A673 (cell line): ENCODE results near the gene SPSB4. TPM values are rescaled to one million over a fixed set of nuclear protein-coding genes. Genes with fewer than 3 reads are reported as not detected.
"Not testable (repeated sequence)": the region's sequence is repeated elsewhere in the genome, so short reads cannot be mapped to it uniquely, and the experiment has no call there.

Source experiments
- BruUV-seq: library from RNA; stranded (reverse); fragments of 400-500 nt; replicated peaks from 2 replicates; lab custom pipeline; 2021; lab: Mats Ljungman, UMichigan
- CTCF ChIA-PET: fragments of 300-600 bp; sonication (Branson Sonifier 250); formaldehyde crosslinking; loops from one replicate; lab custom pipeline; 2022; ENCODE audit warnings: antibody characterized with exemption; lab: Charles Lee
- POLR2A ChIA-PET: fragments of 300-600 bp; sonication (Branson Sonifier 250); formaldehyde crosslinking; loops from one replicate; lab custom pipeline; 2022; ENCODE audit warnings: antibody characterized with exemption; ENCODE audit not compliant: low non-redundant PET; lab: Charles Lee
- DNase-seq: peaks from one replicate; pipeline ENCODE4 v3.0.0-alpha.2; 2015; ENCODE audit warnings: low spot score
- H3K27ac ChIP-seq: fragments of 200-600 bp; sonication (generic); 2 replicates; pipeline ENCODE4 v1.5.1; 2016; ENCODE audit warnings: mixed run types, low read depth, mild to moderate bottlenecking, mixed read lengths, antibody characterized with exemption, low read length; ENCODE audit not compliant: poor library complexity, severe bottlenecking
- H3K27me3 ChIP-seq: fragments of 200-600 bp; sonication (generic); replicated peaks from 2 replicates; pipeline ENCODE4 v1.6.1; 2017; ENCODE audit warnings: mixed run types, low read depth, mild to moderate bottlenecking, mixed read lengths, antibody characterized with exemption, low read length; ENCODE audit not compliant: insufficient read depth, poor library complexity
- H3K36me3 ChIP-seq: fragments of 200-600 bp; sonication (generic); 2 replicates; pipeline ENCODE4 v1.6.1; 2016; ENCODE audit warnings: mixed run types, mild to moderate bottlenecking, mixed read lengths, antibody characterized with exemption, low read length; ENCODE audit not compliant: insufficient read depth, poor library complexity, severe bottlenecking
- H3K4me1 ChIP-seq: fragments of 200-600 bp; sonication (generic); 2 replicates; pipeline ENCODE4 v1.6.1; 2017; ENCODE audit warnings: mixed run types, mild to moderate bottlenecking, mixed read lengths, antibody characterized with exemption, low read length; ENCODE audit not compliant: insufficient read depth, poor library complexity, severe bottlenecking
- H3K4me3 ChIP-seq: fragments of 200-600 bp; sonication (generic); 2 replicates; pipeline ENCODE4 v1.5.1; 2016; ENCODE audit warnings: low read depth, mixed run types, mild to moderate bottlenecking, mixed read lengths, low read length; ENCODE audit not compliant: poor library complexity, severe bottlenecking
- H3K9me3 ChIP-seq: fragments of 200-600 bp; sonication (generic); 2 replicates; pipeline ENCODE4 v1.6.1; 2016; ENCODE audit warnings: mixed run types, low read depth, mild to moderate bottlenecking, mixed read lengths, antibody characterized with exemption, low read length; ENCODE audit not compliant: poor library complexity, severe bottlenecking
- EZH2 ChIP-seq: fragments of 200-600 bp; sonication (generic); IDR thresholded peaks from 2 replicates; pipeline ENCODE4 v1.6.1; 2017; ENCODE audit warnings: borderline replicate concordance, low read depth, mild to moderate bottlenecking, mixed read lengths, antibody characterized with exemption, low read length; ENCODE audit not compliant: poor library complexity, severe bottlenecking
- intact Hi-C: fragments of 100-400 bp; cut with micrococcal nuclease; formaldehyde crosslinking; loops from one replicate; pipeline ENCODE4 v1.10.0; 2022; ENCODE audit not compliant: unreplicated experiment
- total RNA-seq: library from RNA; stranded (reverse); gene quantifications from 2 replicates; pipeline ENCODE4 v1.2.3, GENCODE V29; 2021
- TF ChIP-seq, protein P1 (sequence below): fragments of 300-800, 200-600 bp; sonication (generic); conservative IDR thresholded peaks from 2 replicates; pipeline ENCODE4 v1.5.1; 2017; ENCODE audit warnings: low read depth, mild to moderate bottlenecking, antibody characterized with exemption, low read length, moderate library complexity, mixed read lengths

The SPSB4 gene
- total RNA-seq, 1 experiment from 2014 or later: 0.39 TPM

DNA sequence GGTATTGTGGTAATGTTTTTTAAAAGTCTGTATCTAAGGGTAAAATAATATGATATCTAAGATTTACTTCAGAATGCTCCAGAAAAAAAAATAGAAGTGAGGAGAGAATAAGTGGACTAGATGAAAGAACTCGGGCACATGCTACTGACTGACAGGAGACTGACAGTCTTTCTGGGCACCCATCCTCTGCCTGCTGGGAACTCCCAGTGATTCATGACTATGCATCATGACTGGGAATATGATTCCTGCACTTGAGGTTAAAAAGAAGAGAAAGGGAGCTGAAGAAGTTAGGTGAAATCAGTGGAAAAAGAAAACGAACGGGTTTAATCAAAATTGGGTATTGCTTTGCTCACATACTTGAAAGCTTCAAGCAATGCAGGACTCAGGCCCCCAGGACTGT lies 35.7 kb upstream of the SPSB4 start:
- intact Hi-C loops: no loop called here
- H3K27me3 ChIP-seq: no peaks in the 10 kb centered on the region
- ChIA-PET CTCF (no interaction called here), POLR2A (no interaction called here)
- H3K4me3 ChIP-seq: no peak overlapping the region
- no peak for DNase-seq
- no peaks in the 10 kb centered on the region for H3K36me3 ChIP-seq
- no peak for TF ChIP-seq EZH2
- TF ChIP-seq, protein P1, sequence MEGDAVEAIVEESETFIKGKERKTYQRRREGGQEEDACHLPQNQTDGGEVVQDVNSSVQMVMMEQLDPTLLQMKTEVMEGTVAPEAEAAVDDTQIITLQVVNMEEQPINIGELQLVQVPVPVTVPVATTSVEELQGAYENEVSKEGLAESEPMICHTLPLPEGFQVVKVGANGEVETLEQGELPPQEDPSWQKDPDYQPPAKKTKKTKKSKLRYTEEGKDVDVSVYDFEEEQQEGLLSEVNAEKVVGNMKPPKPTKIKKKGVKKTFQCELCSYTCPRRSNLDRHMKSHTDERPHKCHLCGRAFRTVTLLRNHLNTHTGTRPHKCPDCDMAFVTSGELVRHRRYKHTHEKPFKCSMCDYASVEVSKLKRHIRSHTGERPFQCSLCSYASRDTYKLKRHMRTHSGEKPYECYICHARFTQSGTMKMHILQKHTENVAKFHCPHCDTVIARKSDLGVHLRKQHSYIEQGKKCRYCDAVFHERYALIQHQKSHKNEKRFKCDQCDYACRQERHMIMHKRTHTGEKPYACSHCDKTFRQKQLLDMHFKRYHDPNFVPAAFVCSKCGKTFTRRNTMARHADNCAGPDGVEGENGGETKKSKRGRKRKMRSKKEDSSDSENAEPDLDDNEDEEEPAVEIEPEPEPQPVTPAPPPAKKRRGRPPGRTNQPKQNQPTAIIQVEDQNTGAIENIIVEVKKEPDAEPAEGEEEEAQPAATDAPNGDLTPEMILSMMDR: no peak
- H3K9me3 ChIP-seq: no peaks in the 10 kb centered on the region
- no peak overlapping the region for H3K27ac ChIP-seq
- no peaks in the 10 kb centered on the region for H3K4me1 ChIP-seq
- no TSS peak for BruUV-seq

DNA sequence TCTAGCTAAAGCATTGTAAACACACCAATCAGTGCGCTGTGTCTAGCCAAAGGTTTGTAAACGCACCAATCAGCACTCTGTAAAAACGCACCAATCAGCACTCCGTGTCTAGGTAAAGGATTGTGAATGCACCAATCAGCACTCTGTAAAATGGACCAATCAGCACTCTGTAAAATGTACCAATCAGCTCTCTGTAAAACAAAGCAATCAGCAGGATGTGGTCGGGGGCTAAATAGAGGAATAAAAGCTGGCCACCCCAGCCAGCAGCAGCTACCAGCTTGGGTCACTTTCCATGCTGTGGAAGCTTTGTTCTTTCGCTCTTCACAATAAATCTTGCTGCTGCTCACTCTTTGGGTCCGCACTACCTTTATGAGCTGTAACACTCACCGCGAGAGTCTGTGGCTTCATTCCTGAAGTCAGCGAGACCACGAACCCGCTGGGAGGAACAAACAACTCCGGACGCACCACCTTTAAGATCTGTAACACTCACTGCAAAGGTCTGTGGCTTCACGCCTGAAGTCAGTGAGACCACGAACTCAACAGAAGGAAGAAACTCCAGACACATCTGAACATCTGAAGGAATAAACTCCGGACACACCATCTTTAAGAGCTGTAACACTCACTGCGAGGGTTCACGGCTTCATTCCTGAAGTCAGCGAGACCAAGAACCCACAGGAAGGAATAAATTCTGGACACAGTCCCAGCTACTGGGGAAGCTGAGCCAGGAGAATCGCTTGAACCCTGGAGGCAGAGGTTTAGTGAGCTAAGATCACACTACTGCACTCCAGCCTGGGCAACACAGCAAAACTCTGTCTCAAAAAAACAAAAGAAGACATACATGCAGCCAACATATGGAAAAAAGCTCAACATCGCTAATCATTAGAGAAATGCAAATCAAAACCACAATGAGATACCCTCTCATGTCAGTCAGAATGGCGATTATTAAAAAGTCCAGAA lies 33.5 kb upstream of the SPSB4 start:
- CTCF ChIA-PET, intact Hi-C loops, H3K4me1 ChIP-seq, DNase-seq, POLR2A ChIA-PET, BruUV-seq, H3K27me3 ChIP-seq, H3K27ac ChIP-seq, H3K9me3 ChIP-seq, H3K36me3 ChIP-seq, H3K4me3 ChIP-seq: not testable (repeated sequence)

DNA sequence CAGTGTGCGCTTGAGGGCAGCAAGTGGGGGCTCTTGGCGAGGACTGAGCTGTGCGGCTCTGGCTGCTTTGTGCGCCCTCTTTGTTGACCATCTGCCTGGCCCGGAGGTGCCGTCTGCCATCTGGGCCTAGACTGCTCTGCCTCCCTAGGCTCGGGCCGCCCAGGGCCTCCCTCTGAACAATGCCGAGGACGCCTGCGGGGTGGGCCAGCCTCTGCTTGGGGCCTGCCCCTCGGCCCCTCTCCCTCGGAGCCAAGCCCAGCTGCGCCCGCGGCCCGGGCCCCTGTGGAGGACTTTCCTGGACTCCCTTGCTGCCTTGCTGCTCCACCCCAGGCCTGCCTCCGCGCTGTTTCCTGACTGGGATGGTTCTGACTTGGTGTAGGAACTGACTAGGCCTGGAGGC lies 31.9 kb upstream of the SPSB4 start:
- intact Hi-C loops: no loop called here
- peaks cover 2% of the 10 kb centered on the region for H3K27me3 ChIP-seq
- BruUV-seq: no TSS peak
- no peaks in the 10 kb centered on the region for H3K4me1 ChIP-seq
- H3K36me3 ChIP-seq: no peaks in the 10 kb centered on the region
- no peak for DNase-seq
- no peaks in the 10 kb centered on the region for H3K9me3 ChIP-seq
- TF ChIP-seq, protein P1: no peak
- TF ChIP-seq EZH2: no peak
- POLR2A ChIA-PET: no interaction called here
- CTCF ChIA-PET: no interaction called here
- H3K27ac ChIP-seq: no peak overlapping the region
- no peak overlapping the region for H3K4me3 ChIP-seq
